ENCODE measurements around the gene CYP4F22. TPM values are rescaled to one million over a fixed set of nuclear protein-coding genes. Genes with fewer than 3 reads are reported as not detected.
"Not testable (repeated sequence)": the region's sequence is repeated elsewhere in the genome, so short reads cannot be mapped to it uniquely, and the experiment has no call there.

The CYP4F22 gene
- total and polyA plus RNA-seq, 2 donors from 2014 or later = 0.09 TPM; not detected in 1

- Histone ChIP-seq H3K4me1 (ENCODE audit: control insufficient read depth in 2 of 3, insufficient read depth in 2 of 3, low read depth in 1 of 3, low read length in 3 of 3) (no peaks in the 10 kb centered on the region), H3K9me3 (ENCODE audit: control insufficient read depth in 2 of 3, insufficient read depth in 1 of 3, low read length in 3 of 3) (peaks cover 0 to 2% (median 0%) of the 10 kb centered on the region in 3 donors), H3K27me3 (ENCODE audit: control insufficient read depth, insufficient read depth, low read length) (no peaks in the 10 kb centered on the region), H3K36me3 (ENCODE audit: control insufficient read depth in 2 of 3, insufficient read depth in 3 of 3, low read length in 3 of 3) (no peaks in the 10 kb centered on the region), H3K4me3 (ENCODE audit: low read length in 3 of 3) (no peak overlapping the region), H3K27ac (ENCODE audit: low read depth in 2 of 2, low read length in 2 of 2) (no peak overlapping the region), H3K9ac (ENCODE audit: low read length in 3 of 3) (no peak overlapping the region)
- DNase-seq (no peak), FAIRE-seq (no peak)
- intact Hi-C loops (cut with DNase I) = no loop called here
- TF ChIP-seq, protein P1, sequence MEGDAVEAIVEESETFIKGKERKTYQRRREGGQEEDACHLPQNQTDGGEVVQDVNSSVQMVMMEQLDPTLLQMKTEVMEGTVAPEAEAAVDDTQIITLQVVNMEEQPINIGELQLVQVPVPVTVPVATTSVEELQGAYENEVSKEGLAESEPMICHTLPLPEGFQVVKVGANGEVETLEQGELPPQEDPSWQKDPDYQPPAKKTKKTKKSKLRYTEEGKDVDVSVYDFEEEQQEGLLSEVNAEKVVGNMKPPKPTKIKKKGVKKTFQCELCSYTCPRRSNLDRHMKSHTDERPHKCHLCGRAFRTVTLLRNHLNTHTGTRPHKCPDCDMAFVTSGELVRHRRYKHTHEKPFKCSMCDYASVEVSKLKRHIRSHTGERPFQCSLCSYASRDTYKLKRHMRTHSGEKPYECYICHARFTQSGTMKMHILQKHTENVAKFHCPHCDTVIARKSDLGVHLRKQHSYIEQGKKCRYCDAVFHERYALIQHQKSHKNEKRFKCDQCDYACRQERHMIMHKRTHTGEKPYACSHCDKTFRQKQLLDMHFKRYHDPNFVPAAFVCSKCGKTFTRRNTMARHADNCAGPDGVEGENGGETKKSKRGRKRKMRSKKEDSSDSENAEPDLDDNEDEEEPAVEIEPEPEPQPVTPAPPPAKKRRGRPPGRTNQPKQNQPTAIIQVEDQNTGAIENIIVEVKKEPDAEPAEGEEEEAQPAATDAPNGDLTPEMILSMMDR (IDR thresholded peaks at IDR 0.05; ENCODE audit: borderline replicate concordance, extremely low read depth, insufficient read depth) = no peak
Measured at GRCh38 chr19:15532779-15533521, 24.6 kb downstream of the CYP4F22 start.

DNA sequence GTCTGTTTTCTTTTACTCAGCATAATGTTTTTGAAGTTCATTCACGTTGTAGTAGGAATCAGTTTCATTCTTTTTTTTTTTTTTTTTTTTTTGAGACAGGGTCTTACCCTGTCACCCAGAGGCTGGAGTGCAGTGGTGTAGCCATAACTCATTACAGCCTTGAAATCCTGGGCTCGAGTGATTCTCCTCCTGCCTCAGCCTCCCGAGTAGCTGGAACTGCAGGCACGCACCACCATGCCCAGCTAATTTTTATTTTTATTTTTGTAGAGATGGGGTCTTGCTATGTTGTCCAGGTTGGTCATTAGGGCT is 25.2 kb downstream of the CYP4F22 start:
- intact Hi-C loops (cut with DNase I) = not testable (repeated sequence)

DNA sequence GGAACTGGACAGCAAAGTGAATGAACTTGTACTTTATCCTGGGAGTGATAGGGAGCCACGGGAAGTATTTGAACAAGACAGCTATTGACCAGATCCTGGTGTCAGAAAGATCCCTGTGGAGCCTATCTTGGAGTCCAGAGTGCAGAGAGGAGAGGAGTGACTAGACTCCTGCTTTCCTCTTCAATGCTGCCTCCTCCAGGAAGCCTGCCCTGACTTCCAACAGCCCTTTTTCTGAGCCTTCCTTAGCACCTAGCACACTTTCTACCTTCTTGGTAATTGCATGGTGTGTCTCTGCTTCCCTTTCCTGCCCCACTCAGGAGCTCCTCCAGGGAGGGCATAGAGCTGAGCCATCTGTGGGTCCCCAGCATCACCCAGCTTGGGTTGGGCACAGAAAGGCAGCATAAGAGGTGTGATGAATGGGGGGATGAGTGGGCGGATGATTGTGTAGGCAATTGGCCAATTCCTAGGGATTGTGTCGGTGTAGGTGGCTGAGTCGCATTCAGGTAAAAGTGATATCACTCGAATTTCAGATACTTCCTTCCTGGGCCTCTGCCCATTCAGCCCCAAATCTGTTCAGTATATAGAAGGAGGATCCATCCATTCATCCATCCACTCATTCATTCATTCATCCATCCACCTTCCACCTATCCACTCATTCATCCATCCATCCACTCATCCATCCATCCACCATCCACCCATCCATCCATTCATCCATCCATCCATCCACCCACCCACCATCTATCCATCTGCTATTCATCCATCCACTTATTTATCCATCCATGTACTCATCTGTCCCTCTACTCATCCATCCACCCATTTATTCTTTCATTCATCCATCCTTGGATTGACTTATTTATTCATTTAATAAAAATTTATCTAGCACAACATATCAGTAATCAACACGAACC is 26.9 kb downstream of the CYP4F22 start:
- intact Hi-C loops (cut with DNase I) = no loop called here
- H3K27me3 ChIP-seq (ENCODE audit: control insufficient read depth, insufficient read depth, low read length) = no peaks in the 10 kb centered on the region
- FAIRE-seq (no peak), DNase-seq (no peak)
- no peak overlapping the region for H3K4me3 ChIP-seq (ENCODE audit: low read length in 3 of 3)
- peaks cover 0 to 17% (median 2%) of the 10 kb centered on the region in 3 donors for H3K9me3 ChIP-seq (ENCODE audit: control insufficient read depth in 2 of 3, insufficient read depth in 1 of 3, low read length in 3 of 3)
- H3K9ac ChIP-seq (ENCODE audit: low read length in 3 of 3) = no peak overlapping the region
- H3K4me1 ChIP-seq (ENCODE audit: control insufficient read depth in 2 of 3, insufficient read depth in 2 of 3, low read depth in 1 of 3, low read length in 3 of 3) = no peaks in the 10 kb centered on the region
- no peaks in the 10 kb centered on the region for H3K36me3 ChIP-seq (ENCODE audit: control insufficient read depth in 2 of 3, insufficient read depth in 3 of 3, low read length in 3 of 3)
- TF ChIP-seq, protein P1 (IDR thresholded peaks at IDR 0.05; ENCODE audit: borderline replicate concordance, extremely low read depth, insufficient read depth) = no peak
- H3K27ac ChIP-seq (ENCODE audit: low read depth in 2 of 2, low read length in 2 of 2) = no peak overlapping the region

More for the DNA sequence above, 25.2 kb downstream of the CYP4F22 start:
- not testable (repeated sequence) for H3K36me3 ChIP-seq (ENCODE audit: control insufficient read depth in 2 of 3, insufficient read depth in 3 of 3, low read length in 3 of 3); DNase-seq; H3K9ac ChIP-seq (ENCODE audit: low read length in 3 of 3); FAIRE-seq; H3K9me3 ChIP-seq (ENCODE audit: control insufficient read depth in 2 of 3, insufficient read depth in 1 of 3, low read length in 3 of 3); H3K4me3 ChIP-seq (ENCODE audit: low read length in 3 of 3); H3K4me1 ChIP-seq (ENCODE audit: control insufficient read depth in 2 of 3, insufficient read depth in 2 of 3, low read depth in 1 of 3, low read length in 3 of 3); H3K27me3 ChIP-seq (ENCODE audit: control insufficient read depth, insufficient read depth, low read length); H3K27ac ChIP-seq (ENCODE audit: low read depth in 2 of 2, low read length in 2 of 2)

DNA sequence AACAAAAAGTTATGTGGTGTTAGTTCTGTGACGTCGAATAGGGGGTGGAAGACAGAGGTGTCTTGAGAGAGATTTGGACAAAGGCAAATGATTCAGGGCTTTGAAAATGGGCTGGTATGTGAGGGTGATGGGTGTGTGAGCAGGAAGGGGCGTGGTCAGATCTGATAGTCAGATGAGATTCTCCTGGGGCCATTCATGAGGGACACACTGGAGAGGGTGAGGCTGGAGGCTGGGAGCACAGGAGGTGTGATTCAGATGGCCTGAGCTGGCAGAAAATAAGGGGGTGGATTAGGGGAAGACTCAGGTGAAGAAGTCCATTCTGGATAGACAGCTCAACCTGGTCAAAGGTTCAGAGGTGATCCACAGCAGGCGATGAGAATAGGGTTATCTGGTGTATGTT is 28.0 kb downstream of the CYP4F22 start:
- intact Hi-C loops (cut with DNase I) = no loop called here
- no peaks in the 10 kb centered on the region for H3K27me3 ChIP-seq (ENCODE audit: control insufficient read depth, insufficient read depth, low read length)
- peaks cover 0 to 17% (median 2%) of the 10 kb centered on the region in 3 donors for H3K9me3 ChIP-seq (ENCODE audit: control insufficient read depth in 2 of 3, insufficient read depth in 1 of 3, low read length in 3 of 3)
- no peak overlapping the region for H3K4me3 ChIP-seq (ENCODE audit: low read length in 3 of 3)
- FAIRE-seq = no peak
- TF ChIP-seq, protein P1 (IDR thresholded peaks at IDR 0.05; ENCODE audit: borderline replicate concordance, extremely low read depth, insufficient read depth) = no peak
- DNase-seq = no peak
- H3K36me3 ChIP-seq (ENCODE audit: control insufficient read depth in 2 of 3, insufficient read depth in 3 of 3, low read length in 3 of 3) = no peaks in the 10 kb centered on the region
- H3K4me1 ChIP-seq (ENCODE audit: control insufficient read depth in 2 of 3, insufficient read depth in 2 of 3, low read depth in 1 of 3, low read length in 3 of 3) = no peaks in the 10 kb centered on the region
- no peak overlapping the region for H3K9ac ChIP-seq (ENCODE audit: low read length in 3 of 3)
- no peak overlapping the region for H3K27ac ChIP-seq (ENCODE audit: low read depth in 2 of 2, low read length in 2 of 2)
